Stomach (tissue), 9 donors: ENCODE data around the gene PSEN1. TPM values are rescaled to one million over a fixed set of nuclear protein-coding genes. Genes with fewer than 3 reads are reported as not detected.

ENCODE experiments used
- DNase-seq, 2 donors: peaks; one replicate each; pipeline versions ENCODE4 v3.0.0 to v3.0.0-alpha.2; 2013 to 2019
- H3K27ac ChIP-seq, 5 donors: fragments of 200-600 bp in 4 of 5; sonication (generic) in 4 of 5; one replicate each; pipeline ENCODE4 v1.5.1; 2013 to 2019; ENCODE audit warnings: mild to moderate bottlenecking in 1 of 5, moderate library complexity in 1 of 5
- H3K27me3 ChIP-seq, 3 donors: fragments of 200-600 bp; sonication (generic); one replicate each; pipeline ENCODE4 v1.5.1; 2017 to 2019; ENCODE audit warnings: mixed run types in 1 of 3
- H3K36me3 ChIP-seq, 4 donors: fragments of 200-600 bp; sonication (generic); 1 replicate in 3 of 4; 2 replicates in 1 of 4; pipeline ENCODE4 v1.5.1; 2016 to 2019
- H3K4me1 ChIP-seq, 4 donors: fragments of 200-600 bp; sonication (generic); one replicate each; pipeline ENCODE4 v1.5.1; 2016 to 2019
- H3K4me3 ChIP-seq, 4 donors: fragments of 200-600 bp; sonication (generic) in 3 of 4; one replicate each; pipeline ENCODE4 v1.5.1; 2016 to 2019; ENCODE audit warnings: mild to moderate bottlenecking in 1 of 4
- H3K9me3 ChIP-seq, 4 donors: fragments of 200-600 bp; sonication (generic); one replicate each; pipeline ENCODE4 v1.5.1; 2016 to 2019
- EP300 ChIP-seq: sonication (generic); formaldehyde crosslinking; IDR thresholded peaks from one replicate; pipeline ENCODE4 v1.6.1; 2017; ENCODE audit warnings: antibody characterized with exemption
- POLR2A ChIP-seq, 4 donors: fragments of 450-650 bp; IDR thresholded peaks; one replicate each; pipeline ENCODE4 v1.6.1; 2016; ENCODE audit warnings: antibody characterized with exemption in 4 of 4, control low read depth in 2 of 4, mild to moderate bottlenecking in 1 of 4, moderate library complexity in 1 of 4
- POLR2AphosphoS5 ChIP-seq, 3 donors: sonication (generic); formaldehyde crosslinking; IDR thresholded peaks; one replicate each; pipeline ENCODE4 v1.6.1; 2016; ENCODE audit warnings: antibody characterized with exemption in 3 of 3
- WGBS, 5 donors: extraction: QIAGEN DNeasy Blood & Tissue Kit in 3 of 5; methylation state at CpG; one replicate each; pipeline versions ENCODE4 v1.1.5 to v1.1.7; 2013 to 2018; 5-methylcytosine and 5-hydroxymethylcytosine counted together
- intact Hi-C: fragments of 100-400 bp; cut with DNase I; formaldehyde crosslinking; loops from one replicate; pipeline ENCODE4 v1.15.1; 2023; ENCODE audit warnings: low total_unique reads
- polyA plus RNA-seq, 3 donors: library from polyadenylated mRNA; stranded (reverse); fragments of 200-250 nt; gene quantifications; one replicate each; pipeline ENCODE4 v1.2.3, GENCODE V29; 2013
- total RNA-seq, 5 donors: library from RNA; depleted of rRNA; stranded (reverse); fragments of >200 nt; gene quantifications; one replicate each; pipeline versions ENCODE4 v1.1.0 to v1.2.3, GENCODE V29; 2014 to 2016
- TF ChIP-seq, protein P1 (sequence below), 7 experiments: fragments of 450-650 bp in 4 of 7; fragments of 200-600 bp in 3 of 7; sonication (generic) in 3 of 7; IDR thresholded peaks; one replicate each; pipeline ENCODE4 v1.5.1; 2016 to 2019; ENCODE audit warnings: antibody characterized with exemption in 7 of 7, control low read depth in 2 of 7, mild to moderate bottlenecking in 1 of 7
- donor health status: healthy with polysubstance abuse.
- donor health status: Bipolar disorder and iron deficiency.
- donor health status: healthy.

The PSEN1 gene
- total and polyA plus RNA-seq, 8 donors = 5.8 to 89.8 (median 18.7) TPM

- H3K27ac ChIP-seq = peak overlapping the region in 1 of 5 donors; percentile 7
- DNase-seq = no peak
- peaks cover 0 to 12% (median 3%) of the 10 kb centered on the region in 4 donors for H3K4me1 ChIP-seq
- TF ChIP-seq POLR2AphosphoS5 (IDR thresholded peaks at IDR 0.05) = no peak
- no peak for TF ChIP-seq EP300
- TF ChIP-seq, protein P1, sequence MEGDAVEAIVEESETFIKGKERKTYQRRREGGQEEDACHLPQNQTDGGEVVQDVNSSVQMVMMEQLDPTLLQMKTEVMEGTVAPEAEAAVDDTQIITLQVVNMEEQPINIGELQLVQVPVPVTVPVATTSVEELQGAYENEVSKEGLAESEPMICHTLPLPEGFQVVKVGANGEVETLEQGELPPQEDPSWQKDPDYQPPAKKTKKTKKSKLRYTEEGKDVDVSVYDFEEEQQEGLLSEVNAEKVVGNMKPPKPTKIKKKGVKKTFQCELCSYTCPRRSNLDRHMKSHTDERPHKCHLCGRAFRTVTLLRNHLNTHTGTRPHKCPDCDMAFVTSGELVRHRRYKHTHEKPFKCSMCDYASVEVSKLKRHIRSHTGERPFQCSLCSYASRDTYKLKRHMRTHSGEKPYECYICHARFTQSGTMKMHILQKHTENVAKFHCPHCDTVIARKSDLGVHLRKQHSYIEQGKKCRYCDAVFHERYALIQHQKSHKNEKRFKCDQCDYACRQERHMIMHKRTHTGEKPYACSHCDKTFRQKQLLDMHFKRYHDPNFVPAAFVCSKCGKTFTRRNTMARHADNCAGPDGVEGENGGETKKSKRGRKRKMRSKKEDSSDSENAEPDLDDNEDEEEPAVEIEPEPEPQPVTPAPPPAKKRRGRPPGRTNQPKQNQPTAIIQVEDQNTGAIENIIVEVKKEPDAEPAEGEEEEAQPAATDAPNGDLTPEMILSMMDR (IDR thresholded peaks at IDR 0.05) = no peak
- TF ChIP-seq POLR2A (IDR thresholded peaks at IDR 0.05) = no peak
- H3K9me3 ChIP-seq = no peaks in the 10 kb centered on the region
- no peaks in the 10 kb centered on the region for H3K27me3 ChIP-seq
- H3K36me3 ChIP-seq = peaks cover 21 to 92% (median 87%) of the 10 kb centered on the region in 4 donors
- intact Hi-C loops = no loop called here
- H3K4me3 ChIP-seq = no peak overlapping the region
These were observed 17.0 kb downstream of the PSEN1 start for GRCh38 chr14:73153272-73153671.

DNA sequence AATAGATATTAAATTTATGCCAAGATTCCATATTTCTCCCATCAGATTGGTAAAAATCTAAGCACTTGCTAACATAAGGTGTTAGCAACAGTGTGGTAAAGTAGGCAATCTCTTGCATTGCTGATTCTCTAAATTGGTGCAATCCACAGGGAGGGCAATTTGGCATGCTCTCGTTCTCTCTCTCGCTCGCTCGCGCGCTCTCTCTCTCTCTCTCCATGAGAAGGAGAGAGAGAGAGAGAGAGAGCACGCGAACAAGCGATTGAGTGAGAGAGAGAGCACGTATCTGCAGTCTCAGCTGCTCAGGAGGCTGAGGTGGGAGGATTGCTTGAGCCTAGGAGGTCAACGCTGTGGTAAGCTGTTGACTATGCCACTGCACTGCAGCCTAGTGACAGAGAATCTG is 25.9 kb downstream of the PSEN1 start:
- Histone ChIP-seq H3K4me3 (no peak overlapping the region), H3K4me1 (no peaks in the 10 kb centered on the region), H3K9me3 (no peaks in the 10 kb centered on the region), H3K27ac (no peak overlapping the region), H3K27me3 (no peaks in the 10 kb centered on the region), H3K36me3 (peaks cover 23 to 95% (median 87%) of the 10 kb centered on the region in 4 donors)
- no peak for DNase-seq
- TF ChIP-seq, protein P1 (IDR thresholded peaks at IDR 0.05) = no peak
- TF ChIP-seq POLR2AphosphoS5 (IDR thresholded peaks at IDR 0.05) = no peak
- TF ChIP-seq POLR2A (IDR thresholded peaks at IDR 0.05) = no peak
- no peak for TF ChIP-seq EP300
- intact Hi-C loops = no loop called here
- 90 to 98% (median 95%) methylated on average over 11 of the region's 11 CpGs for WGBS, 5 donors

DNA sequence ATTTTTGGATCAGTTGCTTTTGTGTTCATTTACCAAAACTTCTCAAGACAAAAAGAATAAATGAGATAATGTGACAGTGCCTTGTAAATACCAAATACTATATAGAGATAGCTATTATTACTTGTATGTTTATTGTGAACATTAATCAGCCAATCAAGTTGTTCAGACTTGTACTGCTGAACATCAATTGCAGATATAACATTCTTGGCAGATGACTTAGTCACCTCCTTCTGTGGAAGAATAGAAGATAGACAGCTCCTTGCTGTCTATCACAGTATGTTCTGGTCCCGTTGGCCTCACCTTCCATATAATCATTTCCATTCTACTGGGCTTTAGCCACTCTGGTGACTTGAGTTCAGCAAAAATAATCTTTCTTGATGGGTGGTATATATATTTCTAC is 30.1 kb downstream of the PSEN1 start:
- no peaks in the 10 kb centered on the region for H3K27me3 ChIP-seq
- H3K9me3 ChIP-seq = no peaks in the 10 kb centered on the region
- peaks cover 33 to 96% (median 90%) of the 10 kb centered on the region in 4 donors for H3K36me3 ChIP-seq
- peaks cover 0 to 8% (median 4%) of the 10 kb centered on the region in 4 donors for H3K4me1 ChIP-seq
- 83 to 92% (median 89%) methylated on average over 1 of the region's 1 CpG for WGBS, 5 donors
- H3K27ac ChIP-seq = no peak overlapping the region
- TF ChIP-seq POLR2AphosphoS5 (IDR thresholded peaks at IDR 0.05) = no peak
- TF ChIP-seq, protein P1 (IDR thresholded peaks at IDR 0.05) = no peak
- no peak for TF ChIP-seq EP300
- no peak for TF ChIP-seq POLR2A (IDR thresholded peaks at IDR 0.05)
- no peak overlapping the region for H3K4me3 ChIP-seq
- no peak for DNase-seq
- intact Hi-C loops = no loop called here

DNA sequence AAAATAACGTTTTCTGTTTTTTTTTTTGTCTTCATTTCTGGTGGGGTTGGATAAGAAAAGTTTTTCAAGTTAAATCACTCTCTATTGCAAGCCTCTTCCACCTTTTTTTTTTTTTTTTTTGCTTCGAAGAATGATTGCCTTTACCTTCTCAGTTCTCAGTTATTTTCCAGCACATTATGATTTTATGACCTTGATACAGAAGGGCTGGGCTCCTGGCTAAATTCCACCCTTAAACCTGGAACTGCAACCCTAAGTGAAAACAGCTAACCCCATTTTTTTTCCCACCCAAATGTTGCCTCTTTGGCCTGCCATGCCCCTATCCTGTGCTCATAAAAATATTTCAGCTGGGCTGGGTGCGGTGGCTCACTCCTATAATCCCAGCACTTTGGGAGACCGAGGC is 31.4 kb downstream of the PSEN1 start:
- intact Hi-C loops = no loop called here
- H3K27ac ChIP-seq = no peak overlapping the region

More for the DNA sequence above, 31.4 kb downstream of the PSEN1 start:
- no peaks in the 10 kb centered on the region for H3K27me3 ChIP-seq
- peaks cover 44 to 98% (median 92%) of the 10 kb centered on the region in 4 donors for H3K36me3 ChIP-seq
- H3K9me3 ChIP-seq = no peaks in the 10 kb centered on the region
- no peak overlapping the region for H3K4me3 ChIP-seq
- 77 to 88% (median 84%) methylated on average over 3 to 4 of the region's 4 CpGs for WGBS, 5 donors
- DNase-seq = no peak
- TF ChIP-seq POLR2A (IDR thresholded peaks at IDR 0.05) = no peak
- TF ChIP-seq POLR2AphosphoS5 (IDR thresholded peaks at IDR 0.05) = no peak
- no peak for TF ChIP-seq EP300
- TF ChIP-seq, protein P1 (IDR thresholded peaks at IDR 0.05) = no peak
- H3K4me1 ChIP-seq = peaks cover 0 to 8% (median 4%) of the 10 kb centered on the region in 4 donors
